ENCODE results near the gene ZNF653. TPM values are rescaled to one million over a fixed set of nuclear protein-coding genes. Genes with fewer than 3 reads are reported as not detected.
A peak's percentile ranks its signal among the peaks of the same experiment; 100 is the strongest.

Gene ZNF653
- polyA plus RNA-seq, 1 experiment: 2.1 TPM

DNA sequence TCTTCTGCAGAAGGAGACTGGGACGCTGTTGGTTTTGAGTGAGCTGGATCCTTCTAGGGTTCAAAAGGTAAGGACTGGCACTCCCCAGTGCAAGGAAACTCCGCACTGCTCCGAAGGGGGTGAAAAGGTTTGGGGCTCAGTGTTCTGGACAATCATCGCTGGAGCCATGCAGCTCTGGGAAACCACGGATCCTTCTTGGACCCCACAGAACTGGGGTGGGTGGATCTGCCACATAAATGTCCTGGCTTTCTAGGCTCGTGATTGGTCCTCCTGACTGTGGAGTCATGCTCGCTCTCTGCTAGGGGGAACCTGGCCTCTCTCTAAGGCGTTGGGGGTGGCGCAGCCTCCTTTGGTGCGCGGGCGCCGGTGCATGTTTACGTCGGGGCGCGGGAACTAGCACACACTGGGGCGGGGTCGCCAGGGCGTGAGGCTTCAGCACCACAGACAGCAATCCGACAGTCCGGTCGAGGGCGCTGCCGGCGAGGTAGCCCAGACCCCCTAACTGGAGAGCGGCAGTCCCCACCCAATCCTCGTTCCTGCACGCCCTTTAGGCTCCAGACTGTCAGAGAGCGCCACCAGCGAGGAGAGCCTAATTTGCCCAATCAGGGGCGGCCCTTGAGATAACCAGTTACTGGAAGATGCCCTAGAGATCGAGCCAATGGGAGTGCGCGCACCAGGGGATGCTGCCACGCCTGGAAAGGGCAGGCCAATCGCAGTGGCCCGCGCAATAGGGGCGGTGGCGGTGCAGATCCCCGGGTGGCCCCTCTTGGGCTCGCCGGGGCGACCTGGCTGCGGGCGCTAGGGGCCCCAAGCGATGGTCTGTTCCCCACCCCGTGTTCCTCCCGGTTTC is 23.9 kb downstream of the ZNF653 start:
- CTCF ChIA-PET: interaction anchor here (0.6 to 2.2 kb wide), 30 partner anchors 8 to 356 kb away, joined by 3 to 22 read pairs (median 4); partner anchors contain the start of genes DOCK6 and SWSAP1
- POLR2A ChIA-PET: interaction anchor here (0.6 to 1.0 kb wide), 3 partner anchors 188 to 869 kb away, joined by 5 to 11 read pairs (median 10); no protein-coding TSS in a partner anchor
- Histone ChIP-seq H3K9me3 (ENCODE audit: control insufficient read depth, insufficient read depth, low read length) (peaks cover 13% of the 10 kb centered on the region; the same call in 1 of the 2 replicates), H3K27ac (ENCODE audit: low read depth, low read length) (no peak overlapping the region), H3K4me3 (ENCODE audit: low read depth, low read length) (peak overlapping the region; percentile 51), H3K27me3 (ENCODE audit: control insufficient read depth, insufficient read depth, low read length) (peaks cover 46% of the 10 kb centered on the region)
- peak; percentile 59 for DNase-seq (ENCODE audit: low read depth, low spot score)
- no peak for TF ChIP-seq CTCF (IDR thresholded peaks at IDR 0.05; ENCODE audit: low read depth, low read length)

DNA sequence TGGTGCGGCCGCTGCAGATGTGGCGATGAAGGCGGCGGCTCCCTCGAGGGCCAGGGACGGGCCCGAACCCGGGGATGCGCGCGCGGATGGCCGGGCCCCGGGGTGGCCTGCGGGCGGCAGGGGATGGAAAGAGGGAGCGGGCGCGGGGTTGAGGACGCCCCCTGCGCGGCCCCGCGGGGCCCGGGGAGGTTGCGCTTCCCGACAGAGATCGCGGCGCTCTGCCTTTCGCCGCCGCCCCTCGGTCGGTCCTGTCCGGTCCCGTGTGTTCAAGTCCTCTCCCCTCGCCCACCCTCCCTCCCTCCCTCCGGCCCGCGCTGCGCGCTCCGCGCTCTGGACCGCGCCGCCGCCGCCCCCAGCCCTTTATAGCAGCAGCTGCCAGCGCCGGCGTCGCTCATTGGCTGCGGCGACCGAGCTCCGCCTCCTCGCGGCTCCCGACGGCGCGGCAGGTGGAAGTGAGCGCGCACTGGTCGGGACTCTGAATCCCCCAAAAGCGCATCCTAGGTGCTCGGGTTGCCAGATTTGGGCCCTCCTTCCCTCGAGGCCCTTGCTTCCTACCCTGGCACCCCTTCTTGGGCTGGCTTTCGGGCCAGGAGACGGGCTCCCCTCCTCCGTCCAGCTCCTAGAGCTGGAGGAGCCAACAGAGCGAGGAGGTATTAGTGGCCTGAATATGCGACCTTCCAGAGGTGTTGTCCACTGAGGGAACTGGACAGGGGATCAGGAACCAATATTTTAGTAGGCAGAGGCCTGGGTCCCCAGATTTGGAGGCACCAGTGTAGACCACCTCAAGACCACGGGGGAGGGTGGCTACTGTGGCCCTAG is 24.7 kb downstream of the ZNF653 start, which contains the start of gene ELAVL3:
Gene ELAVL3, minus strand, starts transcription at position 332 of the 819 bp plus-strand sequence. CDS start 438 bp downstream, outside the sequence.
- CTCF ChIA-PET: interaction anchor here (1.1 to 2.2 kb wide), 2 partner anchors 187 to 238 kb away, joined by 3 to 22 read pairs; no protein-coding TSS in a partner anchor
- no peak for DNase-seq (ENCODE audit: low read depth, low spot score)
- peak within 1 kb of the TSS; percentile 32; the same call in 1 of the 2 replicates for H3K4me3 ChIP-seq (ENCODE audit: low read depth, low read length)
- no peak for TF ChIP-seq CTCF (IDR thresholded peaks at IDR 0.05; ENCODE audit: low read depth, low read length)
- H3K27me3 ChIP-seq (ENCODE audit: control insufficient read depth, insufficient read depth, low read length): peaks cover 46% of the 10 kb centered on the region
- H3K9me3 ChIP-seq (ENCODE audit: control insufficient read depth, insufficient read depth, low read length): peaks cover 13% of the 10 kb centered on the region; the same call in 1 of the 2 replicates
- POLR2A ChIA-PET: no interaction called here
- no peak within 1 kb of the TSS for H3K27ac ChIP-seq (ENCODE audit: low read depth, low read length)

DNA sequence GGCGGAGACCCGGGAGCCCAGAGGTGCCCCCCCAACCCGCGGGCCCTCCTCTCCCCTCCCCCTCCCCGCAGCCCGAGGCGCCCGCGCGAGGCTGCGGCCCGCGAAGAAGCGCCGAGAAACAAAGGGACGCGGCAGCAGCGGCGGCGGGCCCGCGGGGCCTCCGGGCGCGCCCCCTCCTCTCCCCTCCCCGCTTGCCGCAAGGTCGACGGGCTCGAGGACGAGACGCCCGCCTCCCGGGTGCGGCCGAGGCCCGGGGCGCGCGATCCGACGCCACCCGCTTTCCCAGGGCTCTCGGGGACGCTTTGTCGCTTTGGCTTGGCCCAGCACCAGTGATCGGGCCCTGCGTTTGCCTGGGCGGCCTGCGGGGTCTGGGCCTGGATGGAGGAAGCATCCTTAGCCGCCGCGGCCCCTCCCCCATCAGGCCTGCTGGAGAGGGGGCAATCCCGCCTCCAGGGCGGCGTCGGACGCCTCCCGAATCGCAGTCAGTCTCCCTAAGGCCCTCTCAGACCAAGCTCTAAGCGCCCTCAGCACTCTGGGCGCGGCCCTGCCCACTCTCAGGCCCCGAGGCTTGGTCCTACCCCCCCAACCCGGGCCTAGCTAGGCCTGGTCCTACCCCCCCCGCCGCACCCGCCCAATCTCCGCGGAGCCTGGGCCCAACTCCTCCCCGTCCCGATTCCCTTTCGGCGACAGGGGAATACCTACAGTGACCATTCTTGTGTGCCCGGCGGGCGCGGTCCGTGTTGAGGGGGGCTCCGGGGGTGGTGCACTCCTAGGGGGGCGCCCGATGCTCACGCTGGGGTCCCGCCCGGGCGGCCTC is 25.5 kb downstream of the ZNF653 start:
- Histone ChIP-seq H3K27ac (ENCODE audit: low read depth, low read length) (no peak overlapping the region), H3K27me3 (ENCODE audit: control insufficient read depth, insufficient read depth, low read length) (peaks cover 46% of the 10 kb centered on the region), H3K9me3 (ENCODE audit: control insufficient read depth, insufficient read depth, low read length) (peaks cover 13% of the 10 kb centered on the region; the same call in 1 of the 2 replicates), H3K4me3 (ENCODE audit: low read depth, low read length) (no peak overlapping the region)
- ChIA-PET CTCF (no interaction called here), POLR2A (no interaction called here)
- no peak for TF ChIP-seq CTCF (IDR thresholded peaks at IDR 0.05; ENCODE audit: low read depth, low read length)
- DNase-seq (ENCODE audit: low read depth, low spot score): no peak

DNA sequence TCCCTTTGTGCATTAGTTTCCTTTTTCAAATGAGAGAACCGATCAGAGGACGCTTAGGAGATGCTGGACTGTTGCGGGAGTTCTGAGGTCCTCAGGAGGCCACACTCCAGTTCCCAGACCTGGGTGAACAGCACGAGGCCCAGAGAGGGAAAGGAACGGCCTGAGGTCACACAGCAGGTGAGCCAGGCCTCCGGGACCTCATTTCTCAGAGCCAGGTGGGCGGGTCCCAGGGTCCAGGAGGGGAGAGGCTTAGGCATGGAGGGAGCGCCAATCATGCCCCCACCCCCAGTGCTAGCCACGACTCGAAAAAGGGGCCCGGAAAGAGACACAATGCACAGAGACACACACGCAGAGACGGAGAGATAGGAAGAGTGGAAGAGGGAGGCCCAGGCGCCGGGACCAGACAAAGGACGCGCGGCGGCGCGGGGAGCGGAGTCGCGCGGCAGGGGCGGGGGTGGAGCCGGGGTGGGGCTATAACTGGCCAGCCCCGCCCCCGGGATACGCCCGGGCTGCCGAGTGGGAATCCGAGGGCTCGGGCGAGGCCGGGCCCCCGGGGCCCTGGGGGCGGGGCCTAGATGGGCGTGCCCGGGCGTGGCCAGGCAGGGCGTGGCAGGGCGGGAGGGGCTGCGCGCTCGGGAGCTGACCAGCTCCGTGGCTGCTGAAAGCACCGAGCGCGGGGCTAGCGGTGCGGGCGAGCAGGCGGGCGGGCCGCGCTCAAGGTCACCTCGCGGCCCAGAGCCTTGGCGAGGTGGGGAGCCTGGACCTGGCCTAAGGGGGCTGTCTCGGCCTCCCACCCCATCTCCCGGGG is 26.3 kb downstream of the ZNF653 start:
- Histone ChIP-seq H3K4me3 (ENCODE audit: low read depth, low read length) (no peak overlapping the region), H3K27me3 (ENCODE audit: control insufficient read depth, insufficient read depth, low read length) (peaks cover 46% of the 10 kb centered on the region), H3K27ac (ENCODE audit: low read depth, low read length) (no peak overlapping the region), H3K9me3 (ENCODE audit: control insufficient read depth, insufficient read depth, low read length) (peaks cover 13% of the 10 kb centered on the region; the same call in 1 of the 2 replicates)
- ChIA-PET CTCF (interaction anchor here (0.6 kb wide), 1 partner anchor 185 kb away, joined by 3 read pairs; no protein-coding TSS in a partner anchor), POLR2A (no interaction called here)
- TF ChIP-seq CTCF (IDR thresholded peaks at IDR 0.05; ENCODE audit: low read depth, low read length): no peak
- no peak for DNase-seq (ENCODE audit: low read depth, low spot score)

Measured in AG04450 (cell line).